T-cell (primary cell): ENCODE results near the gene ACER1. TPM values are rescaled to one million over a fixed set of nuclear protein-coding genes. Genes with fewer than 3 reads are reported as not detected.
A peak's percentile ranks its signal among the peaks of the same experiment; 100 is the strongest.

ENCODE experiments used
- ATAC-seq, 4 experiments: fragments of 200-7000 bp in 3 of 4; fragments of 150-1000 bp in 1 of 4; cut with Tn5 transposase; replicated peaks in 1 of 4; 1 replicate in 3 of 4; 2 replicates in 1 of 4; pipeline ENCODE4 v1.10.0; 2021; ENCODE audit warnings: moderate library complexity in 3 of 4, mild to moderate bottlenecking in 2 of 4, moderate number of reproducible peaks in 1 of 4
- CTCF ChIA-PET, 2 donors: fragments of 300-600 bp; sonication (Branson Sonifier 250); formaldehyde crosslinking; loops; one replicate each; lab custom pipeline; 2022; ENCODE audit warnings: antibody characterized with exemption in 2 of 2; lab: Charles Lee
- POLR2A ChIA-PET, 2 donors: fragments of 300-600 bp; sonication (Branson Sonifier 250); formaldehyde crosslinking; loops; one replicate each; lab custom pipeline; 2022; ENCODE audit warnings: antibody characterized with exemption in 2 of 2; lab: Charles Lee
- DNase-seq, 35 experiments: peaks; one replicate each; pipeline versions ENCODE4 v3.0.0 to v3.0.0-alpha.2; 2013 to 2023
- H3K27ac ChIP-seq: one replicate; pipeline ENCODE4 v1.5.1; 2013; ENCODE audit warnings: low read length
- H3K27me3 ChIP-seq, 2 experiments: replicated peaks in 1 of 2; 1 replicate in 1 of 2; 2 replicates in 1 of 2; pipeline versions ENCODE4 v1.6.1 to v1.7.0; 2013; ENCODE audit warnings: low read length in 1 of 2, mixed read lengths in 1 of 2; ENCODE audit not compliant: control insufficient read depth in 2 of 2, insufficient read depth in 2 of 2; ENCODE audit errors: extremely low read depth in 1 of 2
- H3K36me3 ChIP-seq, 2 donors: 1 replicate in 1 of 2; 2 replicates in 1 of 2; pipeline versions ENCODE4 v1.6.1 to v1.7.0; 2013; ENCODE audit warnings: low read length in 1 of 2; ENCODE audit not compliant: control insufficient read depth in 2 of 2, insufficient read depth in 1 of 2; ENCODE audit errors: extremely low read depth in 1 of 2
- H3K4me1 ChIP-seq, 2 experiments: 1 replicate in 1 of 2; 2 replicates in 1 of 2; pipeline versions ENCODE4 v1.6.1 to v1.7.0; 2013; ENCODE audit warnings: low read length in 2 of 2, mixed read lengths in 1 of 2; ENCODE audit not compliant: insufficient read depth in 2 of 2, control insufficient read depth in 1 of 2; ENCODE audit errors: extremely low read depth in 1 of 2
- H3K4me3 ChIP-seq, 2 donors: 1 replicate in 1 of 2; 2 replicates in 1 of 2; pipeline versions ENCODE4 v1.5.1 to v1.7.0; 2013; ENCODE audit warnings: mild to moderate bottlenecking in 2 of 2, low read length in 1 of 2, moderate library complexity in 1 of 2; ENCODE audit not compliant: control insufficient read depth in 1 of 2; ENCODE audit errors: extremely low read depth in 1 of 2
- H3K9me3 ChIP-seq: 2 replicates; pipeline ENCODE4 v1.7.0; 2013
- H3K27ac Mint-ChIP-seq, 2 donors: one replicate each; pipeline ENCODE4 v1.8.0; 2020 to 2021; ENCODE audit warnings: mild to moderate bottlenecking in 2 of 2, mixed read lengths in 2 of 2
- H3K27me3 Mint-ChIP-seq, 2 donors: one replicate each; pipeline ENCODE4 v1.8.0; 2021 to 2022; ENCODE audit warnings: mixed read lengths in 2 of 2
- H3K36me3 Mint-ChIP-seq: one replicate; pipeline ENCODE4 v1.8.0; 2021; ENCODE audit warnings: mixed read lengths
- H3K4me1 Mint-ChIP-seq, 3 donors: one replicate each; pipeline ENCODE4 v1.8.0; 2020 to 2022; ENCODE audit warnings: mixed read lengths in 3 of 3, mild to moderate bottlenecking in 1 of 3
- H3K4me3 Mint-ChIP-seq, 3 donors: one replicate each; pipeline ENCODE4 v1.8.0; 2020 to 2022; ENCODE audit warnings: mild to moderate bottlenecking in 3 of 3, mixed read lengths in 3 of 3, moderate library complexity in 3 of 3
- H3K9me3 Mint-ChIP-seq, 3 donors: one replicate each; pipeline ENCODE4 v1.8.0; 2020 to 2022; ENCODE audit warnings: mixed read lengths in 3 of 3
- WGBS: methylation state at CpG from one replicate; pipeline ENCODE4 v1.1.5; 2013; ENCODE audit warnings: missing lambda C conversion rate; ENCODE audit not compliant: insufficient coverage; 5-methylcytosine and 5-hydroxymethylcytosine counted together
- total RNA-seq, 35 experiments: library from RNA in 6 of 35; stranded (reverse) in 6 of 35; fragments of 120-200 nt in 1 of 35; gene quantifications; one replicate each; pipeline versions ENCODE4 v1.2.1 to v1.2.4 and lab custom pipeline; 2013 to 2026

The ACER1 gene
- total RNA-seq, 5 donors from 2014 or later (not counting 1 experiment from before 2014, with no cell fraction given) = 0.16 to 2.7 (median 0.63) TPM

DNA sequence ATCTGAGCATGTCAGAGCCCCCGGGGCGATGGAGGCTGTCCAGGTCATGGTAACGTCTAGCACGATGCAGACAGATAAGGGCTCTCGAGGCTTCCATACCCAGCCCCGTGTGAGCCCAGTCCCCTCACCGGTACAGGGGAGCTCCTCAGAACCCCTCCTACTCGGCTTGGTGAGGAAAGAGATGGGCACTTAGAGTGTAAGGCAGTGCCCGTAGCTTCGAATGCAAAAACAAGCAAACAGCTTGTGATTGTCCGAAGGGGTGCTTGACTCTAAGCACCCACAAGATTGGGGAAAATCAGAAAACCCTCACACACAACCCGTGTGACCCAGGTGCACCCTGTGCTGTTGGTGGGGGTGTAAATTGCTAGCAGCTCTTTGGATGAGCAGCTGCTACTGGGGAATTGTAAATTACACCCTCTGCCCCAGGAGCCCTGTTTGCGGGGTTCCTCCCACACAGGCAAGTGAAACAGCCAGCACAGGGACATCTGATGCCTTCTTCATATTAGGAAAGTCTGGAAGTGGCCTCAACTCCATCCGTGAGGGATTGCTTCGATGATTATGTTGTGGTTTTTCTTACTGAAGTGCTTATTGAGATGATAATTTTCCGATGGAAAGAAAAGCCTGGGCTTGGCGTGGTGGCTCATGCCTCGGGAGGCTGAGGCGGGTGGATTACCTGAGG, 43.2 kb upstream of the ACER1 start:
- Mint-ChIP-seq H3K4me3 (no peak overlapping the region), H3K27me3 (no peaks in the 10 kb centered on the region), H3K36me3 (peaks cover 25% of the 10 kb centered on the region), H3K4me1 (peaks cover 9 to 13% (median 13%) of the 10 kb centered on the region in 3 donors), H3K9me3 (no peaks in the 10 kb centered on the region), H3K27ac (no peak overlapping the region)
- Histone ChIP-seq H3K36me3 (peaks cover 20 to 29% of the 10 kb centered on the region in 2 donors), H3K27ac (no peak overlapping the region), H3K4me3 (no peak overlapping the region), H3K9me3 (no peaks in the 10 kb centered on the region), H3K4me1 (peaks cover 6 to 16% of the 10 kb centered on the region in 2 experiments), H3K27me3 (no peaks in the 10 kb centered on the region)
- POLR2A ChIA-PET = no interaction called here
- WGBS = 85% methylated on average over 7 of the region's 19 CpGs
- CTCF ChIA-PET = no interaction called here
- DNase-seq (no peak), ATAC-seq (no peak)

DNA sequence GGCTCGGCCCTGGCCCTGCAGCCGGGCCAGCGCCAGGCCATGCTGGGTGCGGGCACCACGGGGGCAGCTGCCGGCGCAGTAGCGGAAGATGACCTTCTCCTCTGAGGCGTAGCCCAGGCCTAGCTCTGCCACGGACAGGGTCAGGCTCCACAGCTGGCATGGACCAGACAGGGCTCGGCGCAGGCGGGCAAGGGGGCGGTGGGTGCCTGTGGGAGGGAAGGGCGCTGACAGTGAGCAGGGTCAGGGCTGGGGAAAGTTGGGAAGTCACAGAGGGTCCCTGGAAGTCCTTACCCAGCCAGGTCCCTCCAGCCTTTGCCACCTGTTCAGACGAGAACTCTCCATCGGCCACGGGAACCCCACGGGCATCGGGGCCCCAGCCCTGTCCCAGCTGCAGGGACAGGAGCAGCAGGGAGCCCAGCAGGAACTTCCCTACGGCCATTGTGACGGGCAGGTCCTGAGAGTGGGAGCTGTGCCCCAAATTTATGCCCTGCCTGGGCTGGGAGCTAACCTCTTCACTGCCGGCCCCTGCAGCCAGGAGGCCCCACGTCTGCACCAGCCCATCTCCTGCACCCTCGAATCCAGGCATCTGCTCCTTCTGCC, 42.1 kb upstream of the ACER1 start, which contains the start of gene PSPN:
Gene PSPN, minus strand, starts transcription at position 523 of the 600 bp plus-strand sequence. Its CDS starts 84 bp downstream, at position 439.
- H3K9me3 ChIP-seq = no peaks in the 10 kb centered on the region
- H3K27ac ChIP-seq = no peak within 1 kb of the TSS
- DNase-seq (no peak), ATAC-seq (no peak)
- peaks cover 14 to 17% of the 10 kb centered on the region in 2 donors for H3K36me3 ChIP-seq
- 94% methylated on average over 23 of the region's 25 CpGs for WGBS
- Mint-ChIP-seq H3K9me3 (no peaks in the 10 kb centered on the region), H3K4me1 (peaks cover 9 to 14% (median 13%) of the 10 kb centered on the region in 3 donors), H3K36me3 (peaks cover 15% of the 10 kb centered on the region), H3K27ac (peak within 1 kb of the TSS in 1 of 2 donors; percentile 22), H3K4me3 (peak within 1 kb of the TSS; percentile 12 to 21 (median 13)), H3K27me3 (no peaks in the 10 kb centered on the region)
- H3K4me1 ChIP-seq = peaks cover 6 to 16% of the 10 kb centered on the region in 2 experiments
- no peaks in the 10 kb centered on the region for H3K27me3 ChIP-seq
- POLR2A ChIA-PET = interaction anchor here in 1 of 2 donors (0.6 kb wide), 1 partner anchor 405 kb away, joined by 3 read pairs; no protein-coding TSS in a partner anchor
- H3K4me3 ChIP-seq = no peak within 1 kb of the TSS
- CTCF ChIA-PET = no interaction called here

DNA sequence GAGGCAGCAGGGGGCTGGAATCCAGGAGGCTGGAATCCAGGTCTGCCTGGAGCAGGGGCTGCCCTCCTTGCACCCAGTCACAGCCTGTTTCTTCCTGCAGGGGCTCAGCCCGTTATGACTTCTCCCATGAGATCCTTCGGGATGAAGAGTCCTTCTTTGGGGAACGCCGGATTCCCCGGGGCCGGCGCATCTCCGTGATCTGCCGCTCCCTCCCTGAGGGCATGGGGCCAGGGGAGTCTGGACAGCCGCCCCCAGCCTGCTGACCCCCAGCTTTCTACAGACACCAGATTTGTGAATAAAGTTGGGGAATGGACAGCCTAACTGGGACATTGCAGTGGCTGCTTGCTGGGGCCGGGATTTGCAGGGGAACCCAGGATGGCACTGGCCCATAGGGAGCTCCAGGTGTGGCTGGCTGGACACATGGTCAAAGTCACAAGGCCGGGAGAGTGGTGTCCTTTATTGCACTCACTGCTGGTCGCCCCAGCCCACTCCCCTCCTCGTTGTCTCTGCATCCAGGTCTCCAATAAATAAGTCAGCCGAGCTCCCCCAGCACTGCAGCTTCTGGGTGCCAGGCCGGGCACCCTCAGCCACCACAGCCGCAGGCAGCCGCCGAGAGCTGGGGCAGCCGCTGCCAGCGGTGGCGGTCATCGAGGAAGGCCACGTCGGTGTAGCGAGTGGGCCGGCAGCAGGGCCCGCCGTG, 41.4 kb upstream of the ACER1 start:
- ATAC-seq = no peak
- Histone ChIP-seq H3K9me3 (no peaks in the 10 kb centered on the region), H3K27ac (no peak overlapping the region), H3K4me3 (no peak overlapping the region), H3K27me3 (no peaks in the 10 kb centered on the region), H3K36me3 (peaks cover 10 to 11% of the 10 kb centered on the region in 2 donors), H3K4me1 (peaks cover 6 to 16% of the 10 kb centered on the region in 2 experiments)
- H3K27me3 Mint-ChIP-seq = no peaks in the 10 kb centered on the region
- no peak for DNase-seq
- CTCF ChIA-PET = interaction anchor here in 1 of 2 donors (0.5 kb wide), 1 partner anchor 396 kb away, joined by 4 read pairs; no protein-coding TSS in a partner anchor
- 97% methylated on average over 25 of the region's 29 CpGs for WGBS
- H3K9me3 Mint-ChIP-seq = no peaks in the 10 kb centered on the region
- H3K4me1 Mint-ChIP-seq = peaks cover 11 to 16% (median 15%) of the 10 kb centered on the region in 3 donors
- H3K4me3 Mint-ChIP-seq = peak overlapping the region; percentile 12 to 21 (median 13)
- H3K27ac Mint-ChIP-seq = no peak overlapping the region
- POLR2A ChIA-PET = interaction anchor here in 1 of 2 donors (0.6 kb wide), 2 partner anchors 405 to 657 kb away, joined by 3 to 11 read pairs; no protein-coding TSS in a partner anchor
- peaks cover 8% of the 10 kb centered on the region for H3K36me3 Mint-ChIP-seq

DNA sequence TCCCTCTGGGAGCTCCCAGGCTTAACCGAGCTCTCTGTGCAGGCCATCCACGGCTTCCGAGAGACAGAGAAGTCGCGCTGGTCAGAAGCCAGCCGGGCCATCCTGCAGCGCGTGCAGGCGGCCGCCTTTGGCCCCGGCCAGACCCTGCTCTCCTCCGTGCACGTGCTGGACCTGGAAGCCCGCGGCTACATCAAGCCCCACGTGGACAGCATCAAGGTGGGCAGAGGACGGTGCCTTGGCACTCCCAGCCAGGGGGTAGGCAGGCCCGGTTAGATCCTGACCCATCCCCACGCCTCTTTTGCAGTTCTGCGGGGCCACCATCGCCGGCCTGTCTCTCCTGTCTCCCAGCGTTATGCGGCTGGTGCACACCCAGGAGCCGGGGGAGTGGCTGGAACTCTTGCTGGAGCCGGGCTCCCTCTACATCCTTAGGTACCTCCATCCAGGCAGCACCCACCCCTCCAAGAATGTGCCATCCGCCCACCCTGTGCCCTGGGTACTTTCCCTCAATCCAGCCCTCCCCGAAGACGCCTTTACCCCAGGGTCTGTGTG, 40.8 kb upstream of the ACER1 start:
- no peak overlapping the region for H3K27ac Mint-ChIP-seq
- peaks cover 8% of the 10 kb centered on the region for H3K36me3 Mint-ChIP-seq
- H3K27ac ChIP-seq = peak overlapping the region; percentile 60
- POLR2A ChIA-PET = interaction anchor here in 1 of 2 donors (0.6 kb wide), 1 partner anchor 656 kb away, joined by 11 read pairs; no protein-coding TSS in a partner anchor
- peaks cover 8 to 9% of the 10 kb centered on the region in 2 donors for H3K36me3 ChIP-seq
- peaks cover 6 to 16% of the 10 kb centered on the region in 2 experiments for H3K4me1 ChIP-seq
- H3K9me3 Mint-ChIP-seq = no peaks in the 10 kb centered on the region
- WGBS = 93% methylated on average over 19 of the region's 29 CpGs
- H3K9me3 ChIP-seq = no peaks in the 10 kb centered on the region
- CTCF ChIA-PET = interaction anchor here in 1 of 2 donors (0.5 kb wide), 1 partner anchor 397 kb away, joined by 4 read pairs; no protein-coding TSS in a partner anchor
- no peaks in the 10 kb centered on the region for H3K27me3 ChIP-seq
- H3K27me3 Mint-ChIP-seq = no peaks in the 10 kb centered on the region
- H3K4me3 Mint-ChIP-seq = peak overlapping the region in 2 of 3 donors; percentile 13 to 93
- H3K4me1 Mint-ChIP-seq = peaks cover 14 to 21% (median 19%) of the 10 kb centered on the region in 3 donors
- peak overlapping the region in 1 of 2 donors; percentile 5 for H3K4me3 ChIP-seq
- no peak for DNase-seq
- no peak for ATAC-seq

DNA sequence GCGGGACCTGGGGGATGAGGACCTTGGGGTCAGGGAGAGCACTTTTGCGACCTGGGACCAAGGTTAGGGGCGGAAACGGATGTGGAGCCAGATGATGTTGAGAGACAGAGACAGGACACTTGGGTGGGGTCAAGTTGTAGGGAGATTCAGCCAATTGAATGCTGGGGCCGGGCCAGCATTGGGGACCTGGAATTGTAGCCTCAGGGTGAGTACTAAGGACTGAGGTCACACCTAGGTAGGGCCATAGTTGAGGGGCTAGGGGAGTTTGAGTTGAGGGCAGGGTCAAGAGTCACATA, 40.3 kb upstream of the ACER1 start:
- Mint-ChIP-seq H3K9me3 (no peaks in the 10 kb centered on the region), H3K27ac (peak overlapping the region; percentile 57 to 58), H3K27me3 (no peaks in the 10 kb centered on the region), H3K36me3 (peaks cover 8% of the 10 kb centered on the region), H3K4me3 (peak overlapping the region; percentile 86 to 93 (median 89)), H3K4me1 (peaks cover 14 to 23% (median 20%) of the 10 kb centered on the region in 3 donors)
- Histone ChIP-seq H3K9me3 (no peaks in the 10 kb centered on the region), H3K27me3 (no peaks in the 10 kb centered on the region), H3K27ac (peak overlapping the region; percentile 60), H3K4me1 (peaks cover 6 to 16% of the 10 kb centered on the region in 2 experiments), H3K4me3 (peak overlapping the region; percentile 5 to 43), H3K36me3 (peaks cover 8 to 14% of the 10 kb centered on the region in 2 donors)
- DNase-seq (no peak), ATAC-seq (no peak)
- WGBS = 46% methylated on average over 5 of the region's 5 CpGs
- ChIA-PET CTCF (no interaction called here), POLR2A (interaction anchor here in 1 of 2 donors (0.7 kb wide), 1 partner anchor 30 kb away, joined by 3 read pairs; no protein-coding TSS in a partner anchor)
